ENCODE results near the gene NPIPA3. TPM values are rescaled to one million over a fixed set of nuclear protein-coding genes. Genes with fewer than 3 reads are reported as not detected.

The NPIPA3 gene
- total and polyA plus RNA-seq, 10 donors: 0.35 to 3.5 (median 2.0) TPM; not detected in 2

DNA sequence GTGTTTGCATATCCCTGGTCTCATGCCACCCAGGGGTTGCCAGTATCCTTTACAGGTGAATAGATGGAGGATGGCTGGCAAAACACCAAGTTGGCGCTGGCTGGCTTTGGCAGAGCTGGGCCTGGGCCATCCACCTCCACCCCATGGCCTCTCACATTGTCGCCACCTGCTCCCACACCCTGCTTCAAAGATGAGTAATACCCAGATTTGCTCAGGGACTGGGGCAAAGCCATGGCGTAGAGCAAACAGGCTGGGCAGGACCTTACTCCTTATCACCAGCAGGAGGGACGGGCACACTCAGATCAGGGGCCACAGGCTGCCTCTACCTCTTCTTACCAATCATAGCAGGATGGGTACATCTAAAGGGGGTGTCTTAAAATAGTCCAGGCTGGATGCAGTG is 33.4 kb upstream of the NPIPA3 start:
- intact Hi-C loops (cut with DNase I; ENCODE audit: low total_unique reads): no loop called here
- DNase-seq: no peak
- WGBS, 5 donors: 86 to 91% (median 90%) methylated on average over 2 to 4 of the region's 4 CpGs
- Histone ChIP-seq H3K4me3 (no peak overlapping the region), H3K27ac (no peak overlapping the region), H3K9me3 (no peaks in the 10 kb centered on the region), H3K27me3 (replicated peaks in 1 of 7) (no peaks in the 10 kb centered on the region), H3K4me1 (peaks cover 0 to 9% (median 0%) of the 10 kb centered on the region in 6 donors), H3K36me3 (peaks cover 0 to 53% (median 47%) of the 10 kb centered on the region in 6 donors)
- TF ChIP-seq, protein P1, sequence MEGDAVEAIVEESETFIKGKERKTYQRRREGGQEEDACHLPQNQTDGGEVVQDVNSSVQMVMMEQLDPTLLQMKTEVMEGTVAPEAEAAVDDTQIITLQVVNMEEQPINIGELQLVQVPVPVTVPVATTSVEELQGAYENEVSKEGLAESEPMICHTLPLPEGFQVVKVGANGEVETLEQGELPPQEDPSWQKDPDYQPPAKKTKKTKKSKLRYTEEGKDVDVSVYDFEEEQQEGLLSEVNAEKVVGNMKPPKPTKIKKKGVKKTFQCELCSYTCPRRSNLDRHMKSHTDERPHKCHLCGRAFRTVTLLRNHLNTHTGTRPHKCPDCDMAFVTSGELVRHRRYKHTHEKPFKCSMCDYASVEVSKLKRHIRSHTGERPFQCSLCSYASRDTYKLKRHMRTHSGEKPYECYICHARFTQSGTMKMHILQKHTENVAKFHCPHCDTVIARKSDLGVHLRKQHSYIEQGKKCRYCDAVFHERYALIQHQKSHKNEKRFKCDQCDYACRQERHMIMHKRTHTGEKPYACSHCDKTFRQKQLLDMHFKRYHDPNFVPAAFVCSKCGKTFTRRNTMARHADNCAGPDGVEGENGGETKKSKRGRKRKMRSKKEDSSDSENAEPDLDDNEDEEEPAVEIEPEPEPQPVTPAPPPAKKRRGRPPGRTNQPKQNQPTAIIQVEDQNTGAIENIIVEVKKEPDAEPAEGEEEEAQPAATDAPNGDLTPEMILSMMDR (IDR thresholded peaks at IDR 0.05 in 8 of 11, conservative IDR thresholded peaks at IDR 0.05 in 3 of 11): no peak
- TF ChIP-seq POLR2AphosphoS5 (IDR thresholded peaks at IDR 0.05): peak in 2 of 3 donors; percentile 17 to 31

DNA sequence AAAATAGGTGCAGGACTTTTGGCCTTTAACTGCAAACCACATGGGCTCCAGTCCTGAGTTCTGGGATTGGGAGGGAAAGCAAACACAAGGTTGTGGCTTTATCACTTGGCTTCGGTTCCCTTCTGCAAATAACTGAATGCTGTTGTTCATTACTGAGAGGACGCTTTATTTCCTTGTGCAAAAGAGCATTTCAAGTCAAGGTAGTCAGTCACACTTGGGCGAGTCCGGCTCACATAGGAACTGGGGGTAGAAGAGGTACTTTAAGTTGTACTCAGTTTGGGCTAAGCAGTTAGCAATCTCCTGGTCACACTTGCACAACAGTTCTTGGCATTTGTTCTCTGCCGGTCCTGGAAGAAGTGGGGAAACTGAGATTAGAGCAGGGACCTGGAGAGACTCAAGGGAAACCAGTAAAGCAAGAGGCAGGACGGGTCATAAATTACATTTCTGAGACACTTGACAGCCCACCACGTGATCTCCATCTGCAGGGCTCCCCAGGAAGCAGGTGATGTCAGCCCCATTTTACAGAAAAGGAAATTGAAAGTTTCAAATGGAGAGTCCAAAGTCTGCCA is 30.7 kb upstream of the NPIPA3 start:
- Histone ChIP-seq H3K4me1 (peaks cover 0 to 9% (median 0%) of the 10 kb centered on the region in 6 donors), H3K4me3 (peak overlapping the region in 1 of 8 donors; percentile 14), H3K27ac (peak overlapping the region in 4 of 8 donors; percentile 14 to 49 (median 41)), H3K27me3 (replicated peaks in 1 of 7) (no peaks in the 10 kb centered on the region), H3K36me3 (peaks cover 0 to 26% (median 20%) of the 10 kb centered on the region in 6 donors), H3K9me3 (no peaks in the 10 kb centered on the region)
- intact Hi-C loops (cut with DNase I; ENCODE audit: low total_unique reads): no loop called here
- DNase-seq: no peak
- TF ChIP-seq POLR2AphosphoS5 (IDR thresholded peaks at IDR 0.05): peak in 1 of 3 donors; percentile 17
- TF ChIP-seq, protein P1 (IDR thresholded peaks at IDR 0.05 in 8 of 11, conservative IDR thresholded peaks at IDR 0.05 in 3 of 11): no peak
- WGBS, 5 donors: 57 to 62% (median 60%) methylated on average over 7 of the region's 7 CpGs

DNA sequence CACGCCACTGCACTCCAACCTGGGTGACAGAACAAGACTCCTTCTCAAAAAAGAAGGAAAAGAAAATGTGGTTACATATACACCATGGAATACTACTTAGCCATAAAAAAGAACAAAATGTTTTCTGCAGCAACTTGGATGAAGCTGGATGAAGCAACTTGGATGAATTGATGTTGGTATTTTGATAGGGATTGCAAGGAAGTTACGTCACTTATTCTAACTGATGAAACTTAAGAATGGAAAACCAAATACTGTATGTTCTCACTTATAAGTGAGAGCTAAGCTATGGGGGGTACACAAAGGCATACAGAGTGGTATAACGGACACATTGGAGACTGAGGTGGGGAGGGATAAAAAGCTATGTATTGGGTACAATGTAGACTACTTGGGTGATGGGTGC is 26.6 kb upstream of the NPIPA3 start:
- no peak overlapping the region for H3K4me3 ChIP-seq
- TF ChIP-seq POLR2A (IDR thresholded peaks at IDR 0.05): no peak
- TF ChIP-seq, protein P1 (IDR thresholded peaks at IDR 0.05 in 8 of 11, conservative IDR thresholded peaks at IDR 0.05 in 3 of 11): no peak
- no peak for TF ChIP-seq POLR2AphosphoS5 (IDR thresholded peaks at IDR 0.05)
- H3K9me3 ChIP-seq: no peaks in the 10 kb centered on the region
- peaks cover 0 to 9% (median 0%) of the 10 kb centered on the region in 6 donors for H3K4me1 ChIP-seq
- DNase-seq: no peak
- no peak overlapping the region for H3K27ac ChIP-seq
- intact Hi-C loops (cut with DNase I; ENCODE audit: low total_unique reads): no loop called here
- H3K27me3 ChIP-seq (replicated peaks in 1 of 7): peaks cover 0 to 11% (median 0%) of the 10 kb centered on the region in 7 donors
- 89 to 94% (median 92%) methylated on average over 3 of the region's 3 CpGs for WGBS, 5 donors
- H3K36me3 ChIP-seq: no peaks in the 10 kb centered on the region

DNA sequence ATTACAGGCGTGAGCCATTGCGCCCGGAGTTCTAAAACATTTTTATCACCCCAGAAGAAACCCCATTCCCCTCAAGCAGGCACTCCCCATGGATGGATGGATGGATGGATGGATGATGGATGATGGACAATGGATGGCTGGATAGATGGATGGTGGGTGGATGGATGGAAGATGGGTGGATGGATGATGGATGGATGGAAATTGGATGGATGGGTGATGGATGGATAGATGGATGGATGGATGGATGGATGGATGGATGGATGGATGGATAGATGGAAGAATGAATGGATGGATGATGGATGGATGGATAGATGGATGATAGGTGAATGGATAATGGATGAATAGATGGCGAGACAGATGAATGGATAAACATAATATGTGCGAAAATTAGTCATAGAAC is 25.6 kb upstream of the NPIPA3 start:
- H3K4me1 ChIP-seq: peaks cover 0 to 7% (median 0%) of the 10 kb centered on the region in 6 donors
- H3K9me3 ChIP-seq: no peaks in the 10 kb centered on the region
- H3K27me3 ChIP-seq (replicated peaks in 1 of 7): peaks cover 0 to 11% (median 0%) of the 10 kb centered on the region in 7 donors
- no peak overlapping the region for H3K4me3 ChIP-seq
- WGBS, 5 donors: 91 to 95% (median 95%) methylated on average over 5 of the region's 5 CpGs
- intact Hi-C loops (cut with DNase I; ENCODE audit: low total_unique reads): no loop called here
- no peak for DNase-seq
- H3K36me3 ChIP-seq: no peaks in the 10 kb centered on the region
- H3K27ac ChIP-seq: no peak overlapping the region
- TF ChIP-seq, protein P1 (IDR thresholded peaks at IDR 0.05 in 8 of 11, conservative IDR thresholded peaks at IDR 0.05 in 3 of 11): no peak
- no peak for TF ChIP-seq POLR2AphosphoS5 (IDR thresholded peaks at IDR 0.05)

Measured in spleen (tissue), 11 donors.